ENCODE results near the gene ETV5.
"Not testable (repeated sequence)": the region's sequence is repeated elsewhere in the genome, so short reads cannot be mapped to it uniquely, and the experiment has no call there.

DNA sequence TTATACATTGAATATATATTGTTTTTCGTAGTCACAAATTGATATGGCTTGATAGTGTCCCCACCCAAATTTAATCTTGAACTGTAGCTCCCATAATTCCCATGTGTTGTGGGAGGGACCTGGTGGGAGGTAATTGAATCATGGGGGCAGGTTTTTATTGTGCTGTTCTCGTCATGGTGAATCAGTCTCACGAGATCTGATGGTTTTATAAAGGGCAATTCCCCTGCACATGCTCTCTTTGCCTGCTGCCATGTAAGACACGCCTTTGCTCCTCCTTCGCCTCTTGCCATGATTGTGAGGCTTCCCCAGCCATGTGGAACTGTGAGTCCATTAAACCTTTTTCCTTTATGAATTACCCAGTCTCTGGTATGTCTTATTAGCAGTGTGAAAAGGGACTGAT lies 82.9 kb downstream of the ETV5 start:
- TF ChIP-seq, protein P1, sequence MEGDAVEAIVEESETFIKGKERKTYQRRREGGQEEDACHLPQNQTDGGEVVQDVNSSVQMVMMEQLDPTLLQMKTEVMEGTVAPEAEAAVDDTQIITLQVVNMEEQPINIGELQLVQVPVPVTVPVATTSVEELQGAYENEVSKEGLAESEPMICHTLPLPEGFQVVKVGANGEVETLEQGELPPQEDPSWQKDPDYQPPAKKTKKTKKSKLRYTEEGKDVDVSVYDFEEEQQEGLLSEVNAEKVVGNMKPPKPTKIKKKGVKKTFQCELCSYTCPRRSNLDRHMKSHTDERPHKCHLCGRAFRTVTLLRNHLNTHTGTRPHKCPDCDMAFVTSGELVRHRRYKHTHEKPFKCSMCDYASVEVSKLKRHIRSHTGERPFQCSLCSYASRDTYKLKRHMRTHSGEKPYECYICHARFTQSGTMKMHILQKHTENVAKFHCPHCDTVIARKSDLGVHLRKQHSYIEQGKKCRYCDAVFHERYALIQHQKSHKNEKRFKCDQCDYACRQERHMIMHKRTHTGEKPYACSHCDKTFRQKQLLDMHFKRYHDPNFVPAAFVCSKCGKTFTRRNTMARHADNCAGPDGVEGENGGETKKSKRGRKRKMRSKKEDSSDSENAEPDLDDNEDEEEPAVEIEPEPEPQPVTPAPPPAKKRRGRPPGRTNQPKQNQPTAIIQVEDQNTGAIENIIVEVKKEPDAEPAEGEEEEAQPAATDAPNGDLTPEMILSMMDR (conservative IDR thresholded peaks at IDR 0.05) = not testable (repeated sequence)
- not testable (repeated sequence) for TF ChIP-seq EZH2 (IDR thresholded peaks at IDR 0.05; ENCODE audit: low read depth)
